ENCODE results near the gene ABHD13.

GRCh38 chr13:108194435-108194936, 23.7 kb upstream of the ABHD13 start:
- TF ChIP-seq CTCF (IDR thresholded peaks at IDR 0.05), result no peak
- TF ChIP-seq POLR2A (IDR thresholded peaks at IDR 0.05), result no peak
